GM18511 (cell line): ENCODE measurements around the gene SH3GL3.

ENCODE experiments used
- ATAC-seq: cut with Tn5 transposase; IDR thresholded peaks from one replicate; pipeline ENCODE4 v1.9.1; 2021; ENCODE audit warnings: mild to moderate bottlenecking, moderate library complexity; ENCODE audit not compliant: unreplicated experiment

SH3GL3 gene

DNA sequence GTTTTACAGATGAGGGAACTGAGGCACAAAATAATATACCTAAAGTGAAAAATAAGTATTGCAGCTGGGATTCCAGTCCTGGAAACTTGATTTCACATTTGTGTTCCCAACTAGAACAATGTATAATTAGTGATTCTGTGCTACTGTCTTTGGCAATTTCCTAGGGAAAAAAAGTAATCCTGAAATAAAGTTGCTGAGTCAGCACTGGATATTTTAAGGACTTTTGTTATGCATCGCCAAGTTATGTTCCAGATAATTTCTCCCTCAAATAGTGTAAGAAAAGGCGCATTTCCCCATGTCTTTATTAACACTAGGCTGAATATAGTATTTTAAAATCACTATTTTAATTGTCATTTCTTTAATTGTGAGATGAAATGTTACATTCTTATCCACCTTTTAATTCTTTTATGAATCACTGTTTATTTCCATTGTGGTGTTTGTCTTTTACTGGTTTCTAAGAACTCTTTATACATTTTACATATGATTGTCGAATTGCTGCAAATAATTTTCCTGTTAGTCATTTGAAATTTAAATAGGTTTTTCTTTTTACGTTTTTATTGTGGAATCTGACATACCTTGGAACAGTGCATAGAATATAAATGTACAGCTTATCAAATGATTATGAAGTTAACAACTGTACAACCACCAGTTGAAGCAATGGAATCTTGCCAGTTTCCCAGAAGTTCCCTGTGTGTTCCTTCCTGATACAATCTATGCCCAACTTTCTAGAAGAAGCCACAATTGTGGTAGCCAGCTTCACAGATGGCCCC, 56.6 kb downstream of the SH3GL3 start:
- ATAC-seq, result no peak

DNA sequence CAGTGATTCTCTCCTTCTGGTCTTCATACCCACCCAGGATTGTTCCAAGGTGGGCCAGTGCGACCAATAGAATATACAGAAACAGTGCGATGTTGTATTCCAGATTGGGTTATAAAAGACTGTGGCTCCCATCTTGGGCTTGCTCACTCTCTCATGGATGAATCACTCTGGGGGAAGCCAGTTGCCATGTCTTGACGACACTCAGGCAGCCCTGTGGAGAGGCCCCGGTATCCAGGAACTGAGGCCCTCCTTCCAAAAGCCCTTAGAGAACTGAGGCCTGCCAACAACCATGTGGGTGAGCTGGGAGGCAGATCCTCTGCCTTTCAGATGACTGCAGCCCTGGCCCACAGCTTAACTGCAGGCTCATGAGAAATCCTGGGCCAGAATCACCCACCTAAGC, 57.2 kb downstream of the SH3GL3 start:
- no peak for ATAC-seq

DNA sequence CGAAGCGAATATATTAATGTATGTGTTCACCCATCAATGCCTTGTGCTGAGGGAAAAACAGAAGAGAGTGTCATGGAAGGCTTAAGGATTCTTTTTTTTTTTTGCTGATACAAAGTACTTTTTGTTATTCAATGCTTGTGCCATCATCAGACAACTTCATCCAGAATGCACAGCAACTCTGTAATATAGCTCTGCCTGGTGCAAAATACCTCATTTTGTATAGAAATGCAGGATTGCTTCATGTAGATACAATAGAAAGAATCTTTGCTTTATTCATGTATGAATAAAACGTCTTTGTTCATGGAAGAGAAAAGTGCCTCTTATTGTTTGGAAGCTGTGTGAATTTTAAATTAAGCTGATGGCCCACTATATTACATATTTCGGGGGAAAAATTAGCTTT, 62.9 kb downstream of the SH3GL3 start:
- ATAC-seq, result no peak

DNA sequence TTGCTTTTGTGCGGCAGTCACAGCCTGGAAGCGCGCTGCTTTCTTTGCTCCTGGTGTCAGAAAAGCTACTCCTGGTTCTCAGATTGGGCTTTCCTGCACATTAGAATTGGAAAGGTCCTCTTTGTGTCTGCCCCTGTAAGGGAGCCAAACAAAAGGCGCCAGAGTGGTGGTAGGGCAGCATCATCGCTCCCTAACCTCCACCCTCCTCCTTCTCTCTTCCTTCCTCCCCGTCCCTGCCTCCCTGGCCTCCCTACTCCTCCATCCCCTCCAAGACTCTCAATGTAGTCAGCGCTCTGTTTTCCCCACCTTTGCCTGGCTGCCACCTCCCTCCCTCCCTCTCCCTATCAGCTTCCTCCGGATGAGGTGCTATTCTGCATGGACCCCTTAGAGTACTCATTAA, 65.3 kb downstream of the SH3GL3 start:
- no peak for ATAC-seq

DNA sequence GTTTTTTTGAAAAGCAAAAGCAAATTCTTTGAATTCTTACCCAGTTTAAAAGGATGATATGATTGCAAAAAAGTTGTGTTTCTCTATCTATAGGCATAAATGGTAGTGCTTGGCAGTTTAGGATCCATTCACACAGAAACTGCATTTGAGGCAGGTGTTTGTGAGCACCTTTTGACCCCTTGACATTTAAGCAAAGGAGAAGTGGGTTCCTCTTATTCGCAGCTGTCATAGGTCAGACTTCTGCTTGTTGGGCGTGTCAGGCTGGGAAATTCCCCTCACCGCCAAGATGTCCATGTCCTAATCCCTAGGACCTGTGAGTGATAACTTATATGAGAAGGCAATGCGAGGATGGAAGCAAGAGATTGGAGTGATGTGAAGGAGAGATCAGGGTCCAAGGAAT, 67.4 kb downstream of the SH3GL3 start:
- no peak for ATAC-seq

DNA sequence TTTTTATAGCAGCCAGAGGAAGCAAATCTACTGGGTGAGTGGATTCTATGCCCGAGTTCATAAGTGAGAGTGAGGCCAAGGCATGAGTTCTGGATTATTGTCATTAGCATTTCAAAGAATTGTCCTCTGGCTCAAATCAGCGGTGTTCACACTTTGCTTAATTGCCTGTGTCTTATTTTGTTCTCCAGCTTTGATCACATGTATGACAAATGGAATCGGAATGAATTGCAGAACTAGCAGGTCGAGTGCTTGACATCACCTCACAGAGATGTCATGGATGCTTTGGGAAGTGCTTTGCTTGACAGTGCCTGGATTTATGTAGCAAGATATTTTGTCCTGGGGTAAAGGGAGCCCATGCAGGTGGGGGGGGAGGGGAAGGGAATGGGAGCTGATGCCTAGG, 68.0 kb downstream of the SH3GL3 start:
- no peak for ATAC-seq

DNA sequence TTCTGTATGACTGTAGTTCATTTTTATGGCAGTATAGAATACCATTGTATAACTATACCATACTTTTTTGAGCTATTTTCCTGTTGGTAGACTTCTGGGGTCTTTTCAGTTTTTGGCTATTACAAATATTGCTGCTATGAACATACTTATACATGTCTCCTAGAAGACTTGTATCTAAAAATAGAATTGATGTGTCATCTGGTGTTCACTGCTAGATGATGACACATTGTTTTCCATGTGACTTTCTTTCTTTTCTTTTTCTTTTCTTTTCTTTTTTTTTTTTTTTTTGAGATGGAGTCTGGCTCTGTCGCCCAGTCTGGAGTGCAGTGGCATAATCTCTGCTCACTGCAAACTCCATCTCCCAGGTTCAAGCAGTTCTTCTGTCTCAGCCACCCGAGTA, 69.8 kb downstream of the SH3GL3 start:
- no peak for ATAC-seq

DNA sequence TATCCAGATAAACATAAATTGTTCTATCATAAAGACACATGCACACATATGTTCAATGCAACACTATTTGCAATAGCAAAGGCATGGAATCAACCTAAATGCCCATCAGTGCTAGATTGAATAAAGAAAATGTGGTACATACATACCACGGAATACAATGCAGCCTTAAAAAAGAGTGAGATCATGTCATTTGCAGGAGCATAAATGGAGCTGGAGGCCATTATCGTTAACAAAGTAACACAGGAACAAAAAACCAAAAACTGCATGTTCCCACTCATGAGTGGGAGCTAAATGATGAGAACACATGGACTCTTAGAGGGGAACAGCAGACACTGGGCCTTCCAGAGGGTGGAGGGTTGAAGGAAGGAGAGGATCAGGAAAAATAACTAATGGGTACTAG, 79.2 kb downstream of the SH3GL3 start:
- ATAC-seq, result no peak

DNA sequence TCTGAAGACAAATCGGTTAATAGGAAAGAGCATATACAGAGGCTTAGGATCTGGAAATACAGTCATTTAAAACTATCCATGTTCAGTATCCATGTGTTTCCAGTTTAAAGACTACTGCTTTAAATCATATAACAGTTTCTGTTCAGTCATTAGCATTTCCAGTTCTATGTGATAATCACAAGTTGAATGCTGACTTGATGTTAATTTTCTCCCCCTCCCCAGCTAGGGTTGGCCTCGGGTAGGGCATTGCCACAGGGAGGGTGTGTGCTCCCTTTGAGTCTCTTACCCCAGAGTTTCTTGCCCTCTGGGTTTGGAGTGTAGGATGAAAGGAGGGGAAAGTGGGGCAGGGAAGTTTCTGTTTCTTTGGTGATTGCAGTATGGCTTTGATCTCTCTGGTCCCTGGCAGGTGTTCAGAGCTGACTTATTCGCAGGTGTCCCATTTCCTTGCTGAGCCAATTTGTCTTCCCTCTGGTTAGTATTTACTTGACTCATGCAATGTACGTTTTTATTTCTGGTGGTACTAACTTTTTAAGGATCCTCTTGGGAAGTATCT, 86.3 kb downstream of the SH3GL3 start:
- ATAC-seq, result no peak

DNA sequence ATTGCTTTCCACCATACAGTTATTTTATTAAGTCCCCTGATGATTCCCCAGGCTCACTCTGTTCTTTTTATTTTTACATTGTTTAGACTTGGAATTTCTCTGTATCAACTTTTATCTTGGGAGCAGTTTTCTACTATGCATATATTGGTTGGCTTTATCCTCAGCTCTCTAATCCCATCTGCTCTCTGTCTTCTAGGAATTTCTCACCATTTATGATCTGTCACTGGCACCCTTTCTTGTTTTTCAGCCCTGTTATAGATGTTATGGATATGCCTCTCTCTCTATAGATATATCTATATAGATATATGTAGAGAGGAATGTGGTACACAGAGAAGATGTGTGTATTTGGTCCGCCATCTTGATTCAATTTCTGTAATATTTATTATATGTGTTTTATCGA, 90.5 kb downstream of the SH3GL3 start:
- no peak for ATAC-seq

DNA sequence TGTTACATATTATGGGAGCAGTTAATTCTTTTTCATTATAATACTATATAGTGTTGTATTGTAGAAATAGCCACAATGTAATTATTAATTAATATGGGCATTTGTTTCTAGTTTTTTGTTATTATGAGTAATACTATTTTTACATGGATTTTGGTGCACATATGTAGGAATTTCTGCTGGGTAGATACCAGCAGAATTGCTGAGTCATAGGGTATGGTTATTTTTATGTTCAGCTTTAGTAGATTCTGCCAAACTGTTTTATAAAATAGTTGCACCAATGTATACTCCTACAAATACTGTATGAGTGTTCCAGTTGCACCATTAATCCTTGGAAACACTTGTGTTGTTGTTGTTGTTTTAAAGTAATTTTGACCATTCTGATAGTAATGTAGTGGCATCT, 91.5 kb downstream of the SH3GL3 start:
- no peak for ATAC-seq

DNA sequence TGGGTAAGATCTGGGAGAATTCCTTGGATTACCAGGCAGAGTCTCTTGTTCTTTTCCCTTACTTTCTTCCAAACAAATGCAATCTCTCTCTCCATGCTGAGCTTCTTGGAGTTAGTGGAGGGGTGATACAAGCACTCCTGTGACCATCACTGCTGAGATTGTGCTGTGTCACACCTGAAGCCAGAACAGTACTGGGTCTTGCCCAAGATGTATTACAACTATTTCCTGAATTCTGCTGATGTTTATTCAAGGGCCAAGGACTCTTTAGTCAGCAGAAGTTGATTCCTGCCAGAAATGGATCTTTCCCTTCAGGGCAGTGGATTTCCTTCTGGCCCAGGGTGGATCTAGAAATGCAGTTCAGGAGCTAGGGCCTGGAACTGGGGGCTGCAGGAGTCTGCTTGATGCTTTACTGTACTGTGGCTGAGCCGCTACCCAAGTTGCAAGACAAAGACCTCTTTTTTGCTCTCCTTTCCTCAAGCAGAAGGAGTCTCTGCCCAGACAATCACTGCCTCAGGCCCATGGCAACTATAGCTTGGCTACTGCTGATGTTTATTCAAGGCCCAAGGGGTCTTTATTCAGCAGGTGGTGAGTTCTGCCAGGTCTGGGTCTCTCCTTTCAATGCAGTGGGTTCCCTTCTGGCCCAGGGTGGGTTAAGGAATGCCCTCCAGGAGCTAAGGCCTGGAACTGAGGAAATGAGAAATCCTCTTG, 98.8 kb downstream of the SH3GL3 start:
- ATAC-seq, result no peak

DNA sequence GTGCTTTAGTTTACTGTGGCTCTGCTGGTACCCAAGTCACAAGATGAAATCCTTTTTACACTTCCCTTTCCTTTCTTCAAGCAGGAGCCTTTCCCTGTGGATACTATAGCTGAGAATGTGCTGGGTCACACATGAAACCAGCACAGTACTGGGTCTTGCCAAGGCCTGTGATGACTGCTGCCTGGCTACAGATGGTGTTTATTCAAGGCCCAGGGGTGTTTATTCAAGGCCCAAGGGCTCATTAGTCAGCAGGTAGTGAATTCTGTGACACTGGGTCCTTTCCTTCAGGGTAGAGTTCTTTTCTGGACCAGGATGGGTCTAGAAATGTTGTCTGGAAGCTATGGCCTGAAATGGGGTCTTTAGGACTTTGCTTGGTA, 99.4 kb downstream of the SH3GL3 start:
- no peak for ATAC-seq

DNA sequence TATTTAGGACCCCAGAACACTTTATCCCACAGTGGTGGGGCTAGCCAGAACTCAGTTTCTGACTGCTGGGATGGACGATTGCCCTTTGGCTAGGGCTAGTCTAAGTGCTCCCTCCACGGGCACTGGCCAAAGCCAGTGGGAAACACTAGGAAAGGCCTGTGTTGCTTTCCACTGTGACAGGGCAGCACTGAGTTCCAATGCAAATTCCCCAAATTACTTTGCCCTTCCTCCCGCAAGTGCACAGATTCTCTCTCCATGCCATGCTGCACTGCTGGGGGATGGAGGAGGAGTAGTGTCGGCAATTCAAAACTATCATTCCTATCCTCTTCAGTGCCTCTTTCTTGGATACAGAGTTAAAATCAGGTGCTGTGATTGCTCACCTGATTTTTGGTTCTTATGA, 100.0 kb downstream of the SH3GL3 start:
- ATAC-seq, result no peak

DNA sequence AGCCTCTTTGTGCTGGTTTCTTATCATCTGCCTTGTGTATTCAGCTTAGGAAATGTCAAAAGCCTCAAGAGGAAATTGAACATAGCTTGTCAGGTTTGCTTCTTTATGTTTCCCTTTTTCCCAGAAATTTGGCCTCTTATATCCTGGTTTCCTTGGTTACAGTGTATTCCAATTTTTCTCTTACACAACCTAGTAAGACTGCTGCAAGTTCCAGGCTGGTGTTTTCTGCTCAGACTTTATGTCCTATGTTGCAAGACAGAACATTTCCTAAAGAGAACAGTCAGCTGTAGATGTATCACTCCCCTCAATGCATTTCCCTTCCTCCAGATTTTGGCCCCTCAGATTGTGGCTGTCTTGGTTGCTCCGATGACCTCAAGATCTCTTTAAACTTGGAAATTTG, 102.5 kb downstream of the SH3GL3 start:
- no peak for ATAC-seq

DNA sequence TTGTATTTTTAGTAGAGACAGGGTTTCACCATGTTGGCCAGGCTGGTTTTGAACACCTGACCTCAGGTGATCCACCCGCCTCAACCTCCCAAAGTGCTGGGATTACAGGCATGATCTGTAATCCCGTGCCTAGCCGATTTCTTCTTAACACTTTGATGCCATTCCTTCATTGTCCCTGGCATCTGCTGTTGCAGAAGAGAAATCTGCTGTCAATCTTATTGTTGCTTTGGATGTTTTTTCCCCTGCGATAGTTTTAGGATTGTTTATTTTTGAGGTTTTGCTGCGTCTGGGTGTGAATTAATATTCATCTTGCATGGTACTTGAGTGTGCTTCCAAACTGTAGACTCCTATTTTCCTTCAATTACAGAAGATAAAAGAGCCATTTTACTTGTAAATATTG, 107.4 kb downstream of the SH3GL3 start:
- no peak for ATAC-seq

DNA sequence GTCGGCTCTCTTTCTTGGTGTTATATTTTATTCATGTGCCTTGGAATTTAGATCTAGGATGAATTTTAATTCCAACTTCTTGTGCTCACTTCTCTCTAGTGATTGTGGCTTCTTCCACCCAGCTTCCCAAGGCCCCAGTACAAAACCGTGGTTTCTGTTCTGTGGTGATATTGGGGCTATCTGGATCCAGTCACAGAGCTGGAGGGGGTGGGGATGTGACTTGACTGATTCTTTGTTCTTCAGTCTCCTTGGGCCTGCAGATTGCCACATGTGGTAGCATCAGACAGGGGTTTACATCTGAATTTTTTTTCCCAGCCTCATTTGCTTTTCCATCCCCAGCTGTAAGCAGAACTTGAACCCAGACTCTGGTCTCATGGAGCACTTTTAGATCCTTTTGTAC, 108.2 kb downstream of the SH3GL3 start:
- no peak for ATAC-seq

DNA sequence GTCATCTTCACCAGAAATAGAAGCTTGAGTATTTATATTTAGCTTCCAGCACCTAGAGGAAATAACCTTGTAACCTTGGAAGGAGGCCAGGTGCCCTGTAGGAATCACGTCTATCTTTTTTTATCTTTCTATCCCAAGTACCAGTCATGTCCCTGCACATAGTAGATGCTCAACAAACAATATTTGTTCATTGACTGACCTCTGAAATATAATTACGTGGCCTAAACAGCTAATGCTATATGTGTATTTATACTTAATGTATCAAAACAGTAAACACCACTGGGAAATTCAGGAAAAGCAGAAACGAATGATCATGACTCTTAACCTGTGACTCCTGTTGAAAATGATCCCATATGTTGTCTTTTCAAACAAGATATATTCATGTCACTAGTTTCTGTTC, 108.9 kb downstream of the SH3GL3 start:
- ATAC-seq, result no peak

DNA sequence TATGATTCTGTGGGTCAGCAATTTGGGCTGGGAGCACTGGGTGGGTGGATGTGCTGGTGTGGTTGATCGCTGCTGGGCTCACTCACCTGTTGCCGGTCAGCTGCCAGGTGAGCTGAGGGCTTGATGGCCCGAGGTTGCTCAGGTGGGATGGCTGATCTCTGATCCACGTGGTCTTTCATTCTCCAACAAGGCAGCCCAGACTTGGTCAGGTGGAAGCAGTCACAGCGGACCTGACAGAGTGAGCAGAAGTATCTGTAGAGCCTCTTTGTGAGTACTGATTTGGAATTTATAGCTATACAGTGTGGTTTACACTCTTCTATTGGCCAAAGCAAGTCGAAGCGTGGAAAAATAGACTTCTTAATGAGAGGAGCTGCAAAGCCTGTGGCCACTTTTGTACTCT, 109.6 kb downstream of the SH3GL3 start:
- no peak for ATAC-seq

DNA sequence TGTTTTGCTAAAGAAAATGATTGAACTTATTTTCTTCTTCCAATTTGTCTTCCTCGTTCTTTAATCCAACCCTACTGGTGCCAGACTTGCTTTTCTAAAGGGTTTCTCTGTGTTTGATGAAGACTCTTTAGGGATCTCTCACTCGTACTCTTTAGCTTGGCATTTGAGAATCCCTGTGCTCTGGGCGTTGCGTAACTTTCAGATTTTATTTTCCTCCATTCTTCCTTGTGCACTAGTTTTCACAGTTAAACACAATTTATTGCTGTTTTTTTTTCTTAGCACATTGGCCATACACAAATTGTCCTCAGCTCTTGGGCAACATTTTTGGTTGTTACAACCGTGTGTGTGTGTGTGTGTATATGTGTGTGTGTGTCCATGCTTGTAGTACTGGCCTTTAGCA, 111.0 kb downstream of the SH3GL3 start:
- ATAC-seq, result no peak

DNA sequence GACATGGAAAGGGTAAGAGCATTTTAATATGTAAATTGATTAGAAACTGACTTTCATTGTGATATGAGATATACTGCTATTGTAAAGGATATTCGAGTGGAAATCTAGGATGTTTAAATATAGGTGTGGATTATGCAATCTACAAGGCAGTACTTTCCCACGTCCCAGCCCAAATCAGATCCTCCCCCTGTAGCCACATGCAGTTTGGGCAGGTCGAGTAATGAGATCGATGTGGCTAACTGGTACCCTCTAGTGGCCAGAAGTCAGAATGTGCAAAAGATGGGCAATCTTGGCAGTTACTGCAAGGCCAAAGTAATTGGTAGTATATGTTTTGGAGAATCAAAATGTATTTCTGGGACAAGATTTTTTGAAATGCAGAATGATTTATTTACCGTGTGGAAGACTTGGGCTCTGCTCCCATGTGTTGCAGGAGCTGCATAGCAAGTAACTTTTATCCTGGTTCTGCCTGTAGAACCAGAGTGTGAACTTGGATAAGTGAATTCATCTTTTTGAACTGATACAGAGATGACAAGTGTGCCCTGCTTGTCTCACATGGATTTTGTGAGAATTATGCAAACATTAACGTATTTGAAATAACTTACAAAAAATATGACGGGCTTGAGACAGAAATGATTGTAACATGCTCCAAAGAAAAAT, 112.3 kb downstream of the SH3GL3 start:
- ATAC-seq, result peak; percentile 55

DNA sequence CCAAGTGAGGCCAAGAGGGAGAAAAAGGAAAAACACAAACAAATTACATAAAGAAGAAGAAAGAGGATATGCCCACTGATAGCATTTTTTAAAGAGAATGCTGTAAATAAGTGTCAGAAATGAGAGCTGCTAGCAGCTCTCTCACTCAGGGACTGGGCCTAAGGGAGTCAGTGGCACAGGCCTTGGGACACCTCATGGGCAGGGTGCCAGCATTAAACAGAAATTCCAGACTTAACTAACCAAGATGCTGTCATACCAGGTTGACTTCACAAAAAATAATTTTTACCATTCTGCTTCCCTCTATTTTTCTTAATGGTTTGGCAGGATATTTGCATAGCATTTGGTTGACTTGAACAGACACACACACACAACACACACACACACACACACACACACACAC, 114.5 kb downstream of the SH3GL3 start:
- no peak for ATAC-seq
